Prostate gland (tissue), 2 donors: Measurements from ENCODE around the gene SLIT3.

Experiments
- POLR2A ChIP-seq: fragments of 450-650 bp; IDR thresholded peaks from one replicate; pipeline ENCODE4 v1.6.1; 2016; ENCODE audit warnings: antibody characterized with exemption, mild to moderate bottlenecking
- POLR2AphosphoS5 ChIP-seq: sonication (generic); formaldehyde crosslinking; IDR thresholded peaks from one replicate; pipeline ENCODE4 v1.6.1; 2017; ENCODE audit warnings: antibody characterized with exemption
- TF ChIP-seq, protein P1 (sequence below), 4 experiments: fragments of 200-600 bp in 2 of 4; fragments of 450-650 bp in 2 of 4; sonication (generic) in 2 of 4; IDR thresholded peaks; 1 replicate in 3 of 4; 2 replicates in 1 of 4; pipeline ENCODE4 v1.5.1; 2016 to 2019; ENCODE audit warnings: antibody characterized with exemption in 4 of 4, mild to moderate bottlenecking in 2 of 4, moderate library complexity in 2 of 4

DNA sequence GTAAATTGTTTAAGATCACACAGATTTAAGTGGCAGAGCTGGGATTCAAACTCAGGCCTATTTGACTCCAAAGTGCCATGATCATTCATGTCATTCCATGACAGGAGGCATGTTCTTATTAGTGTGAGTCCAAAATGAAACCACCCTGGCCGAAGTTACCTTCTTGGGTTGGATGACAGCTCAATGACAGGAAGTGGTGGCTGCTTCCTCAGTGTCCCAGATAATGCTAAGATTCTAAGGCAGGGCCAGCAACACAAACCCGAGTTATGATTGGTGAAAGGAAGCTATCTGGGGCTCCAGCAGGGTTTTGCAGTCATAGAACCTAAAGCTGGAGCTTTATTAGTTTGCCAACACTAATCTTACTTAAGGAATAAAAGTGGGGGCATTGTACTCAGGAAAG, 340.4 kb downstream of the SLIT3 start:
- TF ChIP-seq, protein P1, sequence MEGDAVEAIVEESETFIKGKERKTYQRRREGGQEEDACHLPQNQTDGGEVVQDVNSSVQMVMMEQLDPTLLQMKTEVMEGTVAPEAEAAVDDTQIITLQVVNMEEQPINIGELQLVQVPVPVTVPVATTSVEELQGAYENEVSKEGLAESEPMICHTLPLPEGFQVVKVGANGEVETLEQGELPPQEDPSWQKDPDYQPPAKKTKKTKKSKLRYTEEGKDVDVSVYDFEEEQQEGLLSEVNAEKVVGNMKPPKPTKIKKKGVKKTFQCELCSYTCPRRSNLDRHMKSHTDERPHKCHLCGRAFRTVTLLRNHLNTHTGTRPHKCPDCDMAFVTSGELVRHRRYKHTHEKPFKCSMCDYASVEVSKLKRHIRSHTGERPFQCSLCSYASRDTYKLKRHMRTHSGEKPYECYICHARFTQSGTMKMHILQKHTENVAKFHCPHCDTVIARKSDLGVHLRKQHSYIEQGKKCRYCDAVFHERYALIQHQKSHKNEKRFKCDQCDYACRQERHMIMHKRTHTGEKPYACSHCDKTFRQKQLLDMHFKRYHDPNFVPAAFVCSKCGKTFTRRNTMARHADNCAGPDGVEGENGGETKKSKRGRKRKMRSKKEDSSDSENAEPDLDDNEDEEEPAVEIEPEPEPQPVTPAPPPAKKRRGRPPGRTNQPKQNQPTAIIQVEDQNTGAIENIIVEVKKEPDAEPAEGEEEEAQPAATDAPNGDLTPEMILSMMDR (IDR thresholded peaks at IDR 0.05): no peak
- TF ChIP-seq POLR2A (no peak), POLR2AphosphoS5 (no peak)
